H1 (cell line): Measurements from ENCODE around the gene CHST10. TPM values are rescaled to one million over a fixed set of nuclear protein-coding genes. Genes with fewer than 3 reads are reported as not detected.

ENCODE experiments used
- CTCF ChIA-PET: fragments of 300-600 bp; sonication (Branson Sonifier 250); formaldehyde crosslinking; loops from one replicate; lab custom pipeline; 2021; ENCODE audit not compliant: partially characterized antibody; lab: Charles Lee
- POLR2A ChIA-PET: fragments of 300-600 bp; sonication (Branson Sonifier 250); formaldehyde crosslinking; loops from one replicate; lab custom pipeline; 2021; ENCODE audit warnings: inconsistent platforms; ENCODE audit not compliant: partially characterized antibody; lab: Charles Lee
- DNase-seq, 2 experiments: peaks; one replicate each; pipeline versions ENCODE4 v3.0.0 to v3.0.0-alpha.2; 2010 to 2022; ENCODE audit warnings: low spot score in 2 of 2, low read depth in 1 of 2, mixed read lengths in 1 of 2
- FAIRE-seq: peaks from 2 replicates; lab custom pipeline; 2011; peaks lifted over from hg19 to GRCh38; lab: Jason Lieb, UNC
- H2AFZ ChIP-seq: 2 replicates; pipeline ENCODE4 v1.8.1; 2012; ENCODE audit warnings: low read length, inconsistent platforms
- H2AK5ac ChIP-seq: 2 replicates; pipeline ENCODE4 v1.6.1; 2013; ENCODE audit warnings: low read depth, low read length
- H2BK120ac ChIP-seq: replicated peaks from 2 replicates; pipeline ENCODE3; 2013; ENCODE audit warnings: low read depth, low read length, inconsistent platforms
- H2BK12ac ChIP-seq: 2 replicates; pipeline ENCODE4 v1.6.1; 2013; ENCODE audit warnings: low read depth, low read length
- H2BK15ac ChIP-seq: 2 replicates; pipeline ENCODE4 v1.6.1; 2013; ENCODE audit warnings: low read length
- H2BK20ac ChIP-seq: 2 replicates; pipeline ENCODE4 v1.6.1; 2013; ENCODE audit warnings: low read length
- H2BK5ac ChIP-seq: 2 replicates; pipeline ENCODE4 v1.6.1; 2013; ENCODE audit warnings: low read depth, low read length
- H3K14ac ChIP-seq: 2 replicates; pipeline ENCODE4 v1.6.1; 2013; ENCODE audit warnings: inconsistent platforms; ENCODE audit not compliant: insufficient read length
- H3K18ac ChIP-seq: 2 replicates; pipeline ENCODE4 v1.6.1; 2013; ENCODE audit warnings: low read length; ENCODE audit errors: extremely low read depth
- H3K23ac ChIP-seq: 2 replicates; pipeline ENCODE4 v1.6.1; 2013; ENCODE audit warnings: inconsistent platforms; ENCODE audit not compliant: insufficient read length
- H3K23me2 ChIP-seq: 2 replicates; pipeline ENCODE4 v1.6.1; 2013; ENCODE audit warnings: low read depth, low read length
- H3K27ac ChIP-seq: 2 replicates; pipeline ENCODE4 v1.6.1; 2011; ENCODE audit warnings: low read depth, low read length, inconsistent platforms
- H3K27me3 ChIP-seq, 4 experiments: replicated peaks in 1 of 4; 1 replicate in 1 of 4; 2 replicates in 3 of 4; pipeline versions ENCODE4 v1.6.1 to v1.8.1; 2011 to 2013; ENCODE audit warnings: low read length in 3 of 4, mild to moderate bottlenecking in 3 of 4, inconsistent platforms in 2 of 4, mixed read lengths in 2 of 4, moderate library complexity in 1 of 4; ENCODE audit not compliant: control insufficient read depth in 3 of 4, insufficient read depth in 3 of 4; ENCODE audit errors: extremely low read depth in 1 of 4
- H3K36me3 ChIP-seq, 4 experiments: 2 replicates each; pipeline versions ENCODE4 v1.6.1 to v1.8.1; 2011 to 2013; ENCODE audit warnings: mild to moderate bottlenecking in 4 of 4, low read length in 3 of 4, moderate library complexity in 2 of 4, control low read depth in 1 of 4, inconsistent platforms in 1 of 4; ENCODE audit not compliant: insufficient read depth in 4 of 4, control insufficient read depth in 2 of 4
- H3K4ac ChIP-seq: replicated peaks from 2 replicates; pipeline ENCODE3; 2013; ENCODE audit warnings: low read length, low read depth, mixed read lengths, inconsistent platforms; ENCODE audit not compliant: insufficient read length
- H3K4me1 ChIP-seq, 4 experiments: replicated peaks in 1 of 4; 1 replicate in 1 of 4; 2 replicates in 3 of 4; pipeline versions ENCODE4 v1.6.1 to v1.8.1; 2011 to 2013; ENCODE audit warnings: low read length in 3 of 4, inconsistent platforms in 2 of 4, mixed read lengths in 1 of 4; ENCODE audit not compliant: insufficient read depth in 4 of 4, control insufficient read depth in 3 of 4
- H3K4me2 ChIP-seq, 2 experiments: 2 replicates each; pipeline versions ENCODE4 v1.6.1 to v1.8.1; 2011 to 2013; ENCODE audit warnings: low read depth in 2 of 2, low read length in 2 of 2, control low read depth in 1 of 2, inconsistent platforms in 1 of 2, mild to moderate bottlenecking in 1 of 2; ENCODE audit not compliant: insufficient read depth in 1 of 2
- H3K4me3 ChIP-seq, 4 experiments: fragments of 200-600, 300-600 bp in 1 of 4; sonication (generic), shearing (Covaris generic), sonication (Bioruptor Twin) in 1 of 4; 2 replicates each; pipeline versions ENCODE4 v1.5.1 to v1.8.1; 2011 to 2016; ENCODE audit warnings: low read length in 4 of 4, low read depth in 3 of 4, control low read depth in 2 of 4, inconsistent platforms in 2 of 4, mild to moderate bottlenecking in 2 of 4, mixed read lengths in 1 of 4, moderate library complexity in 1 of 4; ENCODE audit not compliant: insufficient read depth in 2 of 4; ENCODE audit errors: extremely low read depth in 1 of 4
- H3K56ac ChIP-seq: replicated peaks from 2 replicates; pipeline ENCODE3; 2013; ENCODE audit warnings: low read depth, mild to moderate bottlenecking, mixed read lengths, low read length, inconsistent platforms; ENCODE audit not compliant: insufficient read length
- H3K79me1 ChIP-seq: 2 replicates; pipeline ENCODE4 v1.6.1; 2013; ENCODE audit warnings: low read depth, low read length, control low read depth
- H3K79me2 ChIP-seq, 2 experiments: 2 replicates each; pipeline versions ENCODE4 v1.6.1 to v1.8.1; 2012 to 2013; ENCODE audit warnings: low read length in 2 of 2, mild to moderate bottlenecking in 2 of 2, inconsistent platforms in 1 of 2; ENCODE audit not compliant: insufficient read depth in 2 of 2, control insufficient read depth in 1 of 2
- H3K9ac ChIP-seq, 4 experiments: replicated peaks in 1 of 4; 1 replicate in 1 of 4; 2 replicates in 3 of 4; pipeline versions ENCODE4 v1.6.1 to v1.8.1; 2011 to 2013; ENCODE audit warnings: low read depth in 3 of 4, low read length in 3 of 4, control low read depth in 2 of 4, mild to moderate bottlenecking in 2 of 4, moderate library complexity in 2 of 4, inconsistent platforms in 1 of 4; ENCODE audit errors: extremely low read depth in 1 of 4
- H3K9me3 ChIP-seq, 2 experiments: 2 replicates each; pipeline versions ENCODE4 v1.6.1 to v1.8.1; 2012 to 2013; ENCODE audit warnings: mild to moderate bottlenecking in 2 of 2, moderate library complexity in 2 of 2, control low read depth in 1 of 2, inconsistent platforms in 1 of 2, low read depth in 1 of 2, low read length in 1 of 2, mixed read lengths in 1 of 2; ENCODE audit not compliant: insufficient read depth in 2 of 2
- H4K20me1 ChIP-seq, 2 experiments: replicated peaks in 1 of 2; 2 replicates each; pipeline versions ENCODE3 to v1.8.1; 2011 to 2013; ENCODE audit warnings: inconsistent platforms in 2 of 2, low read length in 2 of 2, mild to moderate bottlenecking in 1 of 2; ENCODE audit not compliant: insufficient read depth in 2 of 2, control insufficient read depth in 1 of 2
- H4K5ac ChIP-seq: 2 replicates; pipeline ENCODE4 v1.6.1; 2013; ENCODE audit warnings: low read length, low read depth, mixed read lengths, inconsistent platforms; ENCODE audit not compliant: insufficient read length
- H4K8ac ChIP-seq: 2 replicates; pipeline ENCODE4 v1.8.0; 2013; ENCODE audit warnings: mild to moderate bottlenecking, moderate library complexity, low read length, inconsistent platforms; ENCODE audit not compliant: insufficient read depth; ENCODE audit errors: extremely low read depth
- H4K91ac ChIP-seq: replicated peaks from 2 replicates; pipeline ENCODE3; 2013; ENCODE audit warnings: low read length, mixed read lengths, inconsistent platforms; ENCODE audit not compliant: insufficient read length
- BCL11A ChIP-seq, 2 experiments: IDR thresholded peaks; one replicate each; pipeline ENCODE4 v1.6.1; 2011; ENCODE audit warnings: low read depth in 2 of 2, low read length in 2 of 2, mild to moderate bottlenecking in 2 of 2
- BRCA1 ChIP-seq: IDR thresholded peaks from 2 replicates; pipeline ENCODE4 v1.6.1; 2012; ENCODE audit warnings: low read depth, low read length, improper control_type of control experiment
- CEBPB ChIP-seq: IDR thresholded peaks from 2 replicates; pipeline ENCODE4 v1.6.1; 2012; ENCODE audit warnings: low read depth, low read length
- CHD1 ChIP-seq: IDR thresholded peaks from 2 replicates; pipeline ENCODE4 v1.6.1; 2012; ENCODE audit warnings: low read depth, low read length, improper control_type of control experiment
- CHD2 ChIP-seq: IDR thresholded peaks from 2 replicates; pipeline ENCODE4 v1.6.1; 2012; ENCODE audit warnings: low read length, improper control_type of control experiment
- TBP ChIP-seq: IDR thresholded peaks from 2 replicates; pipeline ENCODE4 v1.6.1; 2011; ENCODE audit warnings: low read depth, low read length, improper control_type of control experiment
- ZNF274 ChIP-seq: IDR thresholded peaks from 2 replicates; pipeline ENCODE4 v1.7.0; 2012; ENCODE audit warnings: low read length, borderline replicate concordance; ENCODE audit errors: extremely low read depth
- WGBS, 2 experiments: shearing (Covaris generic) in 1 of 2; methylation state at CpG; one replicate each; pipeline versions ENCODE4 v1.1.6 to v1.1.7; 2013 to 2015; ENCODE audit warnings: low lambda C conversion rate in 2 of 2, mixed read lengths in 2 of 2, inconsistent platforms in 1 of 2, low coverage in 1 of 2, missing lambda C conversion rate in 1 of 2; ENCODE audit not compliant: insufficient replicate concordance in 2 of 2, insufficient coverage in 1 of 2, insufficient read length in 1 of 2; ENCODE audit errors: extremely low coverage in 1 of 2, missing lambda C conversion rate in 1 of 2; 5-methylcytosine and 5-hydroxymethylcytosine counted together
- polyA plus RNA-seq, 7 experiments: library from polyadenylated mRNA; depleted of rRNA in 3 of 7; stranded (reverse) in 5 of 7; unstranded in 2 of 7; fragments of >200 nt in 5 of 7; fragments of 200-250 nt in 2 of 7; gene quantifications; 1 replicate in 5 of 7; 2 replicates in 1 of 7; 4 replicates in 1 of 7; pipeline versions ENCODE4 v1.2.1 to v1.2.3, GENCODE V29; 2011 to 2013; ENCODE audit warnings: missing spikeins in 2 of 7, mixed read lengths in 2 of 7
- total RNA-seq: library from RNA; stranded (reverse); fragmentation: NEBNext Ultra II Directional; extraction: Animal tissue kit (Norgen Biotek cat#: 25700); gene quantifications from 2 replicates; pipeline ENCODE4 v1.2.1, GENCODE V29; 2021
- TF ChIP-seq, protein P1 (sequence below), 3 experiments: IDR thresholded peaks; 1 replicate in 2 of 3; 2 replicates in 1 of 3; pipeline versions ENCODE4 v1.5.1 to v1.6.1; 2011; ENCODE audit warnings: low read length in 3 of 3, mild to moderate bottlenecking in 3 of 3, inconsistent platforms in 2 of 3, low read depth in 1 of 3, moderate library complexity in 1 of 3; ENCODE audit not compliant: insufficient read depth in 1 of 3; ENCODE audit errors: control extremely low read depth in 1 of 3
- TF ChIP-seq, protein P2 (sequence below): IDR thresholded peaks from 2 replicates; pipeline ENCODE4 v1.6.1; 2012; ENCODE audit warnings: low read length, inconsistent platforms

Gene CHST10
- total and polyA plus RNA-seq, 2 of the 8 experiments (the other 6 are each of a cell fraction or from before 2014, with no cell fraction given), result 27.3 to 29.1 TPM

DNA sequence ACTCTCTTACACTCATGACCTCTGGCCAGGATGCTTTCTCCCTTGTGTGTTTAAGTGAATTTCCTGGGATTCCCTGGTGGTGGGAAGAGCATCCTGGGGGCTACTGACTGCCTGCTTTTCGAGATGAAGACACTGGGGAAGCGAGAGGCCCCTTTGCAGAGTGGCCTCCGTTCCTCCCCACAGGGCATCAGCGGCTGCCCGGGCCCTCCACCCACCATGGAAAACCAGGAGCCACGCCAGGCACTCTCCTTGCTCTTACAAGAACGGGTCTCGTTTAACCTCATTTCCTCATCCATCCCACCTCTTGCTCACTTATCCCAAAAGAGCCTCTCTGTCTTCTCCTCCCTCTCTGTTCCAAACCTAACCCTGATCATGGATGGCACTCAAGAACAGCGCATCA, 17.8 kb downstream of the CHST10 start:
- no peak overlapping the region for H3K4me2 ChIP-seq
- WGBS, 2 experiments, result 92% methylated on average over 9 of the region's 9 CpGs; no CpG with 5 or more reads in 1 of the 2 experiments
- H3K4ac ChIP-seq, result no peak overlapping the region
- no peaks in the 10 kb centered on the region for H3K23me2 ChIP-seq
- POLR2A ChIA-PET, result interaction anchor here (1.5 kb wide), 1 partner anchor 13 kb away, joined by 3 read pairs; no protein-coding TSS in a partner anchor
- H4K91ac ChIP-seq, result no peak overlapping the region
- no peak overlapping the region for H4K8ac ChIP-seq
- no peak overlapping the region for H3K18ac ChIP-seq
- H3K4me3 ChIP-seq, result no peak overlapping the region
- no peak overlapping the region for H2AK5ac ChIP-seq
- H3K9ac ChIP-seq, result no peak overlapping the region
- H2BK12ac ChIP-seq, result no peak overlapping the region
- no peaks in the 10 kb centered on the region for H3K9me3 ChIP-seq
- no peak overlapping the region for H2BK20ac ChIP-seq
- no peaks in the 10 kb centered on the region for H4K20me1 ChIP-seq
- CTCF ChIA-PET, result interaction anchor here (0.7 to 1.5 kb wide), 5 partner anchors 9 to 138 kb away, joined by 3 to 7 read pairs (median 5); no protein-coding TSS in a partner anchor
- H2BK15ac ChIP-seq, result no peak overlapping the region
- no peak overlapping the region for H3K27ac ChIP-seq
- H2AFZ ChIP-seq, result no peak overlapping the region
- no peaks in the 10 kb centered on the region; the same call in none of the 2 replicates for H3K79me1 ChIP-seq
- H3K36me3 ChIP-seq, result peaks cover 0 to 28% (median 11%) of the 10 kb centered on the region in 4 experiments; a peak in 7 of 8 replicates
- no peak overlapping the region for H3K14ac ChIP-seq
- H3K27me3 ChIP-seq, result no peaks in the 10 kb centered on the region
- no peak for FAIRE-seq
- H3K4me1 ChIP-seq, result no peaks in the 10 kb centered on the region; a peak in 1 of 7 replicates
- H4K5ac ChIP-seq, result no peak overlapping the region
- H2BK120ac ChIP-seq, result no peak overlapping the region
- no peak overlapping the region for H3K23ac ChIP-seq
- no peak overlapping the region for H3K56ac ChIP-seq
- no peak for DNase-seq
- no peak overlapping the region for H2BK5ac ChIP-seq
- H3K79me2 ChIP-seq, result no peaks in the 10 kb centered on the region
- TF ChIP-seq BCL11A (IDR thresholded peaks at IDR 0.05; ENCODE audit: low read depth in 2 of 2, low read length in 2 of 2) (no peak), CHD2 (no peak), ZNF274 (no peak), TBP (no peak), BRCA1 (no peak), CEBPB (no peak), CHD1 (no peak)
- TF ChIP-seq, protein P1, sequence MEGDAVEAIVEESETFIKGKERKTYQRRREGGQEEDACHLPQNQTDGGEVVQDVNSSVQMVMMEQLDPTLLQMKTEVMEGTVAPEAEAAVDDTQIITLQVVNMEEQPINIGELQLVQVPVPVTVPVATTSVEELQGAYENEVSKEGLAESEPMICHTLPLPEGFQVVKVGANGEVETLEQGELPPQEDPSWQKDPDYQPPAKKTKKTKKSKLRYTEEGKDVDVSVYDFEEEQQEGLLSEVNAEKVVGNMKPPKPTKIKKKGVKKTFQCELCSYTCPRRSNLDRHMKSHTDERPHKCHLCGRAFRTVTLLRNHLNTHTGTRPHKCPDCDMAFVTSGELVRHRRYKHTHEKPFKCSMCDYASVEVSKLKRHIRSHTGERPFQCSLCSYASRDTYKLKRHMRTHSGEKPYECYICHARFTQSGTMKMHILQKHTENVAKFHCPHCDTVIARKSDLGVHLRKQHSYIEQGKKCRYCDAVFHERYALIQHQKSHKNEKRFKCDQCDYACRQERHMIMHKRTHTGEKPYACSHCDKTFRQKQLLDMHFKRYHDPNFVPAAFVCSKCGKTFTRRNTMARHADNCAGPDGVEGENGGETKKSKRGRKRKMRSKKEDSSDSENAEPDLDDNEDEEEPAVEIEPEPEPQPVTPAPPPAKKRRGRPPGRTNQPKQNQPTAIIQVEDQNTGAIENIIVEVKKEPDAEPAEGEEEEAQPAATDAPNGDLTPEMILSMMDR (IDR thresholded peaks at IDR 0.05; ENCODE audit: control extremely low read depth in 1 of 3, insufficient read depth in 1 of 3, low read depth in 1 of 3, low read length in 3 of 3), result no peak
- TF ChIP-seq, protein P2, sequence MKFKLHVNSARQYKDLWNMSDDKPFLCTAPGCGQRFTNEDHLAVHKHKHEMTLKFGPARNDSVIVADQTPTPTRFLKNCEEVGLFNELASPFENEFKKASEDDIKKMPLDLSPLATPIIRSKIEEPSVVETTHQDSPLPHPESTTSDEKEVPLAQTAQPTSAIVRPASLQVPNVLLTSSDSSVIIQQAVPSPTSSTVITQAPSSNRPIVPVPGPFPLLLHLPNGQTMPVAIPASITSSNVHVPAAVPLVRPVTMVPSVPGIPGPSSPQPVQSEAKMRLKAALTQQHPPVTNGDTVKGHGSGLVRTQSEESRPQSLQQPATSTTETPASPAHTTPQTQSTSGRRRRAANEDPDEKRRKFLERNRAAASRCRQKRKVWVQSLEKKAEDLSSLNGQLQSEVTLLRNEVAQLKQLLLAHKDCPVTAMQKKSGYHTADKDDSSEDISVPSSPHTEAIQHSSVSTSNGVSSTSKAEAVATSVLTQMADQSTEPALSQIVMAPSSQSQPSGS, result no peak
